Stimulated activated CD8-positive, alpha-beta memory T cell treated with anti-CD3 and anti-CD28 coated beads, Interleukin-12 subunit alpha, Interleukin-12 subunit beta, amount 100 ng/mL, for 24 hours (primary cell): ENCODE measurements around the gene ELF4.

Source experiments
- DNase-seq: peaks from one replicate; pipeline ENCODE4 v3.0.0-alpha.2; 2020; ENCODE audit errors: extremely low read depth

Gene ELF4

GRCh38 chrX:130114141-130114588 lies 3.9 kb upstream of the ELF4 start:
- no peak for DNase-seq

- no peak for DNase-seq
Measured at GRCh38 chrX:130111220-130112154, 1.2 kb upstream of the ELF4 start.

GRCh38 chrX:130109429-130110378 lies 593 bp downstream of the ELF4 start:
- DNase-seq: no peak

- no peak for DNase-seq
Measured at GRCh38 chrX:130108647-130109428, 1.5 kb downstream of the ELF4 start.

- no peak for DNase-seq
Measured at GRCh38 chrX:130106071-130106470, 4.2 kb downstream of the ELF4 start.

- DNase-seq: no peak
Measured at GRCh38 chrX:130105244-130105643, 5.1 kb downstream of the ELF4 start.

- DNase-seq: no peak
Measured at GRCh38 chrX:130103605-130104004, 6.7 kb downstream of the ELF4 start.

GRCh38 chrX:130100180-130100579 lies 10.1 kb downstream of the ELF4 start:
- DNase-seq: no peak

- DNase-seq: no peak
Measured at GRCh38 chrX:130098210-130098552, 12.1 kb downstream of the ELF4 start.

GRCh38 chrX:130097507-130098209 lies 12.6 kb downstream of the ELF4 start:
- DNase-seq: no peak

GRCh38 chrX:130095249-130096030 lies 14.9 kb downstream of the ELF4 start:
- DNase-seq: no peak

GRCh38 chrX:130094696-130095095 lies 15.6 kb downstream of the ELF4 start:
- DNase-seq: no peak

GRCh38 chrX:130093271-130093670 lies 17.0 kb downstream of the ELF4 start:
- DNase-seq: no peak

GRCh38 chrX:130091980-130092522 lies 18.2 kb downstream of the ELF4 start:
- peak; percentile 47 for DNase-seq

GRCh38 chrX:130090364-130090763 lies 19.9 kb downstream of the ELF4 start:
- DNase-seq: no peak

- no peak for DNase-seq
Measured at GRCh38 chrX:130086447-130087206, 23.7 kb downstream of the ELF4 start.

- no peak for DNase-seq
Measured at GRCh38 chrX:130085551-130086446, 24.5 kb downstream of the ELF4 start.

GRCh38 chrX:130084631-130085237 lies 25.6 kb downstream of the ELF4 start:
- no peak for DNase-seq
